ENCODE measurements around the gene ACTL7B. TPM values are rescaled to one million over a fixed set of nuclear protein-coding genes. Genes with fewer than 3 reads are reported as not detected.

Gene ACTL7B
- total RNA-seq, 1 donor from 2014 or later: 0.16 TPM

- TF ChIP-seq CTCF (IDR thresholded peaks at IDR 0.05): no peak
- DNase-seq: no peak
- H3K9me3 Mint-ChIP-seq: no peaks in the 10 kb centered on the region
- H3K27me3 Mint-ChIP-seq: no peaks in the 10 kb centered on the region
- ChIA-PET CTCF (no interaction called here), POLR2A (no interaction called here)
- H3K27ac Mint-ChIP-seq: no peak overlapping the region
- H3K4me3 Mint-ChIP-seq: no peak overlapping the region
- no peaks in the 10 kb centered on the region for H3K36me3 Mint-ChIP-seq (ENCODE audit: low read depth)
- no peak for ATAC-seq (ENCODE audit: low read depth)
- H3K4me1 Mint-ChIP-seq: no peaks in the 10 kb centered on the region
- intact Hi-C loops (cut with micrococcal nuclease): no loop called here
Measured at GRCh38 chr9:108855529-108855886, 278 bp downstream of the ACTL7B start.

- no peak overlapping the region for H3K27ac Mint-ChIP-seq
- H3K36me3 Mint-ChIP-seq (ENCODE audit: low read depth): no peaks in the 10 kb centered on the region
- CTCF ChIA-PET: no interaction called here
- ATAC-seq (ENCODE audit: low read depth) (no peak), DNase-seq (no peak)
- no peak overlapping the region for H3K4me3 Mint-ChIP-seq
- intact Hi-C loops (cut with micrococcal nuclease): no loop called here
- H3K27me3 Mint-ChIP-seq: no peaks in the 10 kb centered on the region
- POLR2A ChIA-PET: no interaction called here
- H3K4me1 Mint-ChIP-seq: no peaks in the 10 kb centered on the region
- no peak for TF ChIP-seq CTCF (IDR thresholded peaks at IDR 0.05)
- no peaks in the 10 kb centered on the region for H3K9me3 Mint-ChIP-seq
Measured at GRCh38 chr9:108854641-108855528, 901 bp downstream of the ACTL7B start.

- Mint-ChIP-seq H3K36me3 (ENCODE audit: low read depth) (no peaks in the 10 kb centered on the region), H3K4me1 (no peaks in the 10 kb centered on the region), H3K9me3 (no peaks in the 10 kb centered on the region), H3K27me3 (no peaks in the 10 kb centered on the region), H3K27ac (no peak overlapping the region), H3K4me3 (no peak overlapping the region)
- DNase-seq: no peak
- POLR2A ChIA-PET: no interaction called here
- no peak for ATAC-seq (ENCODE audit: low read depth)
- CTCF ChIA-PET: no interaction called here
- no peak for TF ChIP-seq CTCF (IDR thresholded peaks at IDR 0.05)
- intact Hi-C loops (cut with micrococcal nuclease): no loop called here
Measured at GRCh38 chr9:108854094-108854493, 1.7 kb downstream of the ACTL7B start.

- DNase-seq (no peak), ATAC-seq (ENCODE audit: low read depth) (no peak)
- H3K4me3 Mint-ChIP-seq: no peak overlapping the region
- no peaks in the 10 kb centered on the region for H3K4me1 Mint-ChIP-seq
- intact Hi-C loops (cut with micrococcal nuclease): no loop called here
- TF ChIP-seq CTCF (IDR thresholded peaks at IDR 0.05): no peak
- POLR2A ChIA-PET: interaction anchor here (0.6 kb wide), 1 partner anchor 1353 kb away, joined by 3 read pairs; no protein-coding TSS in a partner anchor
- H3K27ac Mint-ChIP-seq: no peak overlapping the region
- CTCF ChIA-PET: no interaction called here
- H3K36me3 Mint-ChIP-seq (ENCODE audit: low read depth): no peaks in the 10 kb centered on the region
- H3K9me3 Mint-ChIP-seq: no peaks in the 10 kb centered on the region
- H3K27me3 Mint-ChIP-seq: no peaks in the 10 kb centered on the region
Measured at GRCh38 chr9:108852079-108852478, 3.7 kb downstream of the ACTL7B start.

- H3K4me1 Mint-ChIP-seq: peaks cover 5% of the 10 kb centered on the region
- DNase-seq (no peak), ATAC-seq (ENCODE audit: low read depth) (no peak)
- intact Hi-C loops (cut with micrococcal nuclease): no loop called here
- no peak for TF ChIP-seq CTCF (IDR thresholded peaks at IDR 0.05)
- POLR2A ChIA-PET: no interaction called here
- CTCF ChIA-PET: no interaction called here
- no peak overlapping the region for H3K4me3 Mint-ChIP-seq
- no peaks in the 10 kb centered on the region for H3K9me3 Mint-ChIP-seq
- H3K27ac Mint-ChIP-seq: no peak overlapping the region
- H3K27me3 Mint-ChIP-seq: no peaks in the 10 kb centered on the region
- H3K36me3 Mint-ChIP-seq (ENCODE audit: low read depth): no peaks in the 10 kb centered on the region
Measured at GRCh38 chr9:108851138-108851537, 4.6 kb downstream of the ACTL7B start.

Data from activated B cell treated with CpG ODN at 0.5 μM for 24 hours (primary cell).